Cardiac fibroblast (primary cell): ENCODE data around the gene AHNAK2.

Experiments used
- DNase-seq, 2 donors: peaks; one replicate each; pipeline versions ENCODE4 v3.0.0 to v3.0.0-alpha.2; 2010; ENCODE audit warnings: low read depth in 2 of 2
- H3K4me3 ChIP-seq, 2 donors: replicated peaks in 1 of 2; 1 replicate in 1 of 2; 2 replicates in 1 of 2; pipeline ENCODE4 v1.5.1; 2011; ENCODE audit warnings: low read depth in 2 of 2, low read length in 2 of 2, mild to moderate bottlenecking in 2 of 2, moderate library complexity in 1 of 2
- TF ChIP-seq, protein P1 (sequence below): IDR thresholded peaks from one replicate; pipeline ENCODE4 v1.5.1; 2011; ENCODE audit warnings: low read depth, mild to moderate bottlenecking, low read length, inconsistent platforms

The AHNAK2 gene

DNA sequence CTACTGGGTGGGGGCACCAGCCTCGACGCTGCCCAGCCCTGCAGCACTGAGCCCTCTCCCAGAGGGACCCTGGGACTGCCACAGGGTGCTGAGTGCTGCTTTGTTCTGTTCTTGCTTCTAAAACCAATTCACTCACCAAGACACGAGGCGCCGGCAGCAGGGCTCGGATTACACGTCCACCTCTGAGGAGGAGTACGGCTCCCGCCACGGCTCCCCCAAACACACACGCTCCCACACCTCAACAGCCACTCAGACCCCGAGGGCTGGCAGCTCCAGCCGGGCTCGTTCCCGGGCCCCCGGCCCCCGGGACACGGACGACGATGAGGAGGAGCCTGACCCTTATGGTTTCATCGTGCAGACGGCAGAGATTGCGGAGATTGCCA, 88.8 kb downstream of the AHNAK2 start:
- TF ChIP-seq, protein P1, sequence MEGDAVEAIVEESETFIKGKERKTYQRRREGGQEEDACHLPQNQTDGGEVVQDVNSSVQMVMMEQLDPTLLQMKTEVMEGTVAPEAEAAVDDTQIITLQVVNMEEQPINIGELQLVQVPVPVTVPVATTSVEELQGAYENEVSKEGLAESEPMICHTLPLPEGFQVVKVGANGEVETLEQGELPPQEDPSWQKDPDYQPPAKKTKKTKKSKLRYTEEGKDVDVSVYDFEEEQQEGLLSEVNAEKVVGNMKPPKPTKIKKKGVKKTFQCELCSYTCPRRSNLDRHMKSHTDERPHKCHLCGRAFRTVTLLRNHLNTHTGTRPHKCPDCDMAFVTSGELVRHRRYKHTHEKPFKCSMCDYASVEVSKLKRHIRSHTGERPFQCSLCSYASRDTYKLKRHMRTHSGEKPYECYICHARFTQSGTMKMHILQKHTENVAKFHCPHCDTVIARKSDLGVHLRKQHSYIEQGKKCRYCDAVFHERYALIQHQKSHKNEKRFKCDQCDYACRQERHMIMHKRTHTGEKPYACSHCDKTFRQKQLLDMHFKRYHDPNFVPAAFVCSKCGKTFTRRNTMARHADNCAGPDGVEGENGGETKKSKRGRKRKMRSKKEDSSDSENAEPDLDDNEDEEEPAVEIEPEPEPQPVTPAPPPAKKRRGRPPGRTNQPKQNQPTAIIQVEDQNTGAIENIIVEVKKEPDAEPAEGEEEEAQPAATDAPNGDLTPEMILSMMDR, result no peak
- no peak for DNase-seq
- no peak overlapping the region for H3K4me3 ChIP-seq

DNA sequence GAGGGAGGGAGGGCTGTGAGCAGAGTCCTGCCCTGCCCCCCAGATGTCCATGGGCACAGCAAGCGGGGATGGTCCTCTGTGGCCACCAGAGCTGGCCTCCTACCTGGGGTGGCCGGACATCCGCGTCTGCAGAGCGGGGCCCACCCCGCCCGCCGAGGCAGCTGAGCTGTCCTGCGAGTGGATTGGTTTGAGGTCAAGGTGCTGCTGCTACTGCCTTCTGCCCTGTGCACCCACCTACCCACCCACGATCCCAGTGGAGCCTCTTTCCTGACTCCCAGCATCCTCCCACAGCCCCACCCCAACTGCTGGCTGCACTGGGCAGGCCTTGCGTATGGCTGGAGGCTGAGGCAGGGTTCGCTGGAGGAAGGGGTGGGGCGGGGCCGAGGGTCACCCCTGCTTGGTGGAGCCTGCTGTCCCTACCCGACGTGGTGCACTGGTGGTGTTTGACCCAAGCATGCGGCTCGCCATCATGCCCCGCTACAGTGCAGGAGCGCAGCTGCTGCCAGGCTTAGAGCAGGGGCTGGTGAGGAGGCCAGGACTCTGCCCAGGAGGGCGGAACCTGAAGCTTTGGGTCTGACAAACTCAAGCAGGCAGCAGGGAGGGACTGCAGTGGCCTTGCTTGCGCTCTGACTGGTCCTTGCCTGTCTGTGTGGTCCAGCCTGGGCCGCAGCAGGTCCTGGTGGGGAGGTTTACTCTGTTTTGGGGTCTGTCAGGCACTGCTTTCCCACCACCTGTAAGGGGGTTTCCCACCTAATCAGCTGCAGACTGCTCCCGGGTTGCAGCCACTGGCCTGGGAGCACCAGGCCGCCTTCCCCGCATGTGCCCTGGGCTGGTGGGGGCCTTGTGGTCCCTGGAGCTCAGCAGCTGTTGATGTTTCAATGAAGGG, 89.4 kb downstream of the AHNAK2 start:
- H3K4me3 ChIP-seq, result no peak overlapping the region

DNA sequence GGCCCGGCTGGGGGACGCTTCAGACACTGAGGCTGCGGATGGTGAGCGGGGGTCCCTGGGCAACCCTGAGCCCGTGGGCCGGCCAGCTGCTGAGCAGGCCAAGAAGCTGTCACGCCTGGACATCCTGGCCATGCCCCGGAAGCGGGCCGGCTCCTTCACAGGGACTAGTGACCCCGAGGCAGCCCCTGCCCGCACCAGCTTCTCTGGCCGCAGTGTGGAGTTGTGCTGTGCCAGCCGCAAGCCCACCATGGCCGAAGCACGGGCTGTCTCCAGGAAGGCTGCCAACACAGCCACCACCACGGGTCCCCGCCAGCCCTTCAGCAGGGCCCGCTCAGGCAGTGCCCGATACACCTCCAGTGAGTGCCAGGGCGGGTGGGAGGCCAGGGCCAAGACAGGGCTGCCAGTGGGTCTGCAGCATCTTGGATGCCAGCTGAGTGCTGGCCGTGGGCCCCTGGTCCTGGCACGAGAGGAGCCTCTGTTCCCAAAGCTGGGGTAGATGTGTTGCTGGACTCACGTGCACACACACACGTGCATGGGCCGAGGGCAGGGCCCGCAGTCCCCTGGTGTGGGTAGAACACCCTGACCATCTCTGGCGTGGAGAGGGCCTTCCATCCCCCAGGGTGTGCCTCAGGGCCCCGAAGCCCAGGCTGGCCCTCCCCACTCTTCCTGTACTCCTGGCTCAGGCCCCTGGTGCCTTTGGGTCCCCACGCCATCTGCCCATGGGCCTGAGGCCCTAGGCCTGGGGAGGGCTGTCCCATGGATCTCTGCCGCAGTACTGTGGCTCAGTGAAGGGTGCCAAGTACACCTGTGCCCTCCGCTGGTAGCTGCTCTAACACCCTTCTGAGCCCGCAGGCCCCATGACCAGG, 90.3 kb downstream of the AHNAK2 start:
- H3K4me3 ChIP-seq, result no peak overlapping the region
- DNase-seq, result no peak
- TF ChIP-seq, protein P1, result no peak

More for the DNA sequence above, 89.4 kb downstream of the AHNAK2 start:
- TF ChIP-seq, protein P1, result no peak
- no peak for DNase-seq
